ENCODE results near the gene RRM1.
"Not testable (repeated sequence)": the region's sequence is repeated elsewhere in the genome, so short reads cannot be mapped to it uniquely, and the experiment has no call there.

RRM1 gene

DNA sequence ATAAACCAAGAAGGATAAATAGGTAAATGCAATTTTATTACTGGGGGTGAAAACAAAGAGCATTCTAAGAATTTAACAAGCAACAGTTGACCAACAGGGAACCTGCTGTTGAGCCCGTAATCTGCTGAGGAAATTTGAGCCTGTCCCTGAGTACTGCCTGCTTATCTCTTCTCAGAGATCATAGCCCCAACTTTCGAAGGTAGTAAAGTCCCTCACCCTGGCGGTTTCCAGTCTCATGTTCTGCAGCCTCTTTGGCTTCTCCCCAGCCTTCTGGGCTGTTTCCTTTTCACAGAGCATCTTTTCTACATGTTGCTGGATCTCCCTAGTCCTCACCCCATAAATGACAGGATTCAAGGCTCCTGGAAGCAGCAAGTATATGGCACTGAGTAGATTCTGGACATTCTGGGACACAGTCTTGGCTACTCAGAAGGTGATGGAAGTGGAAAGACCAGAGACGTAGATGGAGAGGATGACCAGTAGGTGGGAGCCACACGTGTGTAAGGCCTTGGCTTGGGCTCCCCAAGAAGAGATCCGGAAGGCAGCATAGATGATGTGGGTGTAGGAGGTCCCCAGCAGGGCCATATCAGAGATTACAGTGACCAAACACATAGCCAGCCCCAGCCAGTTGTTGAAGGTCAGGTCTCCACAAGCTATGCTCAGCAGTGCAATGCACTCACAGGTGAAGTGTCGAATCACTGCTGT lies 51.6 kb downstream of the RRM1 start:
- no peaks in the 10 kb centered on the region for H3K9me3 ChIP-seq (replicated peaks; ENCODE audit: low read length)

DNA sequence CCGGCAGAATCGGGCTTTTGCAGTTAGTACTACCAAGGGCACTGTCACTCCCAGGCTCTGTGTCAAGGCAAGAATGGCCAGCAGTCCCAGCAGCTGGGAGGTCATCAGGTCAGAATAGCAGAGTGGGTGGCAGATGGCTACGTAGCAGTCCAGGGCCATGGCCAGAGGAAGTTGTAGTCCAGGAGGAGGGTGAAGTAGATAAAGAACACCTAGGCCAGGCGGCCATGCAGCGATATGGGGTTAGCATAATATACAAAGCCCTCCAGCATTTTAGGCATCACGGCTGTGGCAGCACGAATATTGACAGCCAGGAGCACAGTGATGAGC lies 52.1 kb downstream of the RRM1 start:
- Histone ChIP-seq H3K36me3 (ENCODE audit: insufficient read depth, low read length) (peaks cover 6% of the 10 kb centered on the region), H3K4me1 (ENCODE audit: control insufficient read depth, insufficient read depth, low read length) (no peaks in the 10 kb centered on the region), H3K27me3 (ENCODE audit: control insufficient read depth, insufficient read depth, low read length) (no peaks in the 10 kb centered on the region), H3K9ac (ENCODE audit: low read depth, low read length) (no peak overlapping the region), H3K4me2 (ENCODE audit: low read length) (no peak overlapping the region), H3K4me3 (ENCODE audit: low read length) (no peak overlapping the region), H3K9me3 (replicated peaks; ENCODE audit: low read length) (no peaks in the 10 kb centered on the region)

More for the DNA sequence above, 51.6 kb downstream of the RRM1 start:
- Histone ChIP-seq H3K9ac (ENCODE audit: low read depth, low read length) (no peak overlapping the region), H3K36me3 (ENCODE audit: insufficient read depth, low read length) (peaks cover 8% of the 10 kb centered on the region), H3K4me2 (ENCODE audit: low read length) (no peak overlapping the region), H3K27me3 (ENCODE audit: control insufficient read depth, insufficient read depth, low read length) (no peaks in the 10 kb centered on the region), H3K4me1 (ENCODE audit: control insufficient read depth, insufficient read depth, low read length) (no peaks in the 10 kb centered on the region), H3K4me3 (ENCODE audit: low read length) (no peak overlapping the region)

DNA sequence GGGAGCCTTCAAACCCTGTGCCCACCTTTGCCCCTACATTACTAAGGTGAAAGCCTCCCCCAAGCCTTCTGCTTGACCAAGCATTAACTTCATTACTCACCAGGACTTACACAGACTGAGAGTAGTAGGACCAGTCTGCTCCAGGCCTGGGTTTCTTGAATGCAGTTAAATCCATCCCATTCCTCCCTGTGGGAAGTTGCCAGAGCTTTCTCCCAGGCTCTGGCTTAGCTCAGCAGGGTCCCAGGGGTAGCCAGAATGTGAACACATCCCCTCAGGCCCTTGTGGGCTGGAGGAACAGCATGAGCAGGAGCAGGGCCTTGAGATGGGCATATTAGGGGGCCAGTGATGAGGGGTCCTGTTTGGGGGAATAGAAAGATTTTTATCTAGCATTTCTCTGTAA lies 59.9 kb downstream of the RRM1 start:
- Histone ChIP-seq H3K4me2 (ENCODE audit: low read length) (no peak overlapping the region), H3K36me3 (ENCODE audit: insufficient read depth, low read length) (no peaks in the 10 kb centered on the region), H3K27me3 (ENCODE audit: control insufficient read depth, insufficient read depth, low read length) (no peaks in the 10 kb centered on the region), H3K9ac (ENCODE audit: low read depth, low read length) (no peak overlapping the region), H3K4me1 (ENCODE audit: control insufficient read depth, insufficient read depth, low read length) (no peaks in the 10 kb centered on the region), H3K9me3 (replicated peaks; ENCODE audit: low read length) (no peaks in the 10 kb centered on the region), H3K4me3 (ENCODE audit: low read length) (no peak overlapping the region)

DNA sequence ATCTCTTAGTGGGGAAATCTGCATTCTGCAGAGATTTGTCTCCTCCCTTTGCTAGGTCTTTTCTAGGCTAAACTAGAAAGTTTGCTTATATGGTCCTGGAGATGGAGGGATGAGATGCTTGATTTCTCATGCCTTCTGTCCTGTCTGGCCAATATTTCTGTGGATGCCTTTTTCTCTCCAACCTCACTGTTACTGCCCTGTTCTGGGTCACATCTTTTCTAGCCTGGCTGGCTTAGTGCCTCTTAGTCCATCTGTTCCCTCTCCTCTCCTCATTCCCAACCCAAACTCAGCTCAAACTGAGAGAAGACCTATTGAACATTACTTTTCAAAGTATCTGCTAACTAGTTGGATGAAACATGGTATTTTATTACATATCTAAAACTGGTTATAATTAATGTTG lies 62.0 kb downstream of the RRM1 start:
- H3K27me3 ChIP-seq (ENCODE audit: control insufficient read depth, insufficient read depth, low read length) = no peaks in the 10 kb centered on the region
- H3K9ac ChIP-seq (ENCODE audit: low read depth, low read length) = no peak overlapping the region
- no peak overlapping the region for H3K4me2 ChIP-seq (ENCODE audit: low read length)
- no peaks in the 10 kb centered on the region for H3K36me3 ChIP-seq (ENCODE audit: insufficient read depth, low read length)
- H3K4me3 ChIP-seq (ENCODE audit: low read length) = no peak overlapping the region
- H3K4me1 ChIP-seq (ENCODE audit: control insufficient read depth, insufficient read depth, low read length) = no peaks in the 10 kb centered on the region
- no peaks in the 10 kb centered on the region for H3K9me3 ChIP-seq (replicated peaks; ENCODE audit: low read length)

DNA sequence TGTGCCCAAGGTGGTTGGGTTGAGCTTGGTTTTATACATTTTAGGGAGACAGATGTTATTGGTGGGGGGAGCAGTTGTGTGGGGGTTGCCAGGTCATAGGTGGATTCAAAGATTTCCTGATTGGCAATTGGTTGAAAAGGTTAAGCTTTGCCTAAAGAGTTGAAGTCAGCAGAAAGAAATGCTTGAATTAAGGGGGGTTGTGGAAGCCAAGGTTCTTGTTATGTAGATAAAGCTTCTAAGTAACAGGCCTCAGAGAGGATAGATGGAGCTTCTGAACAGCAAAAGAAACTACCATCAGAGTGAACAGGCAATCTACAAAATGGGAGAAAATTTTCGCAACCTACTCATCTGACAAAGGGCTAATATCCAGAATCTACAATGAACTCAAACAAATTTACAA lies 64.2 kb downstream of the RRM1 start:
- not testable (repeated sequence) for H3K9me3 ChIP-seq (replicated peaks; ENCODE audit: low read length)

DNA sequence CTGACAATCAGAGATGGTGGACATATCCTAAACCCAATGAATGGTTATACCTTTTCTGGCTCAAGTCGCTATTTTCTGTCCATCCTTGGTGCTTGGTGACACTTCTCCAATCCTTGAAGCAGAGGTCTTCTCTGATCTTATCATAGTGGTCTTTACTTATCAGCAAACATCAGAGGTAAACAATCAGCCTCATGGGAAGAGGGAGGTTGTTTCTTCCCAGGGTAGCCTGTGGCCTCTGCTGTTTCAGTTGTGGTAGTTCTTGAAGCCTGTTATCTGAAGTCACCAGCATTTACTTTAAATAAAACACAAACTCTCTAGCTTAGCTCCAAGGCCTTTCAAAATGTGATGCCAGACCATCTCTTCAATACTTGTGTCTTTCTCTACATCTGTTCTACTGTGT lies 66.7 kb downstream of the RRM1 start:
- Histone ChIP-seq H3K9me3 (replicated peaks; ENCODE audit: low read length) (no peaks in the 10 kb centered on the region), H3K36me3 (ENCODE audit: insufficient read depth, low read length) (no peaks in the 10 kb centered on the region), H3K4me1 (ENCODE audit: control insufficient read depth, insufficient read depth, low read length) (no peaks in the 10 kb centered on the region), H3K4me3 (ENCODE audit: low read length) (no peak overlapping the region), H3K4me2 (ENCODE audit: low read length) (no peak overlapping the region), H3K9ac (ENCODE audit: low read depth, low read length) (no peak overlapping the region), H3K27me3 (ENCODE audit: control insufficient read depth, insufficient read depth, low read length) (no peaks in the 10 kb centered on the region)

More for the DNA sequence above, 64.2 kb downstream of the RRM1 start:
- not testable (repeated sequence) for H3K4me3 ChIP-seq (ENCODE audit: low read length); H3K4me2 ChIP-seq (ENCODE audit: low read length); H3K4me1 ChIP-seq (ENCODE audit: control insufficient read depth, insufficient read depth, low read length); H3K27me3 ChIP-seq (ENCODE audit: control insufficient read depth, insufficient read depth, low read length); H3K36me3 ChIP-seq (ENCODE audit: insufficient read depth, low read length); H3K9ac ChIP-seq (ENCODE audit: low read depth, low read length)

DNA sequence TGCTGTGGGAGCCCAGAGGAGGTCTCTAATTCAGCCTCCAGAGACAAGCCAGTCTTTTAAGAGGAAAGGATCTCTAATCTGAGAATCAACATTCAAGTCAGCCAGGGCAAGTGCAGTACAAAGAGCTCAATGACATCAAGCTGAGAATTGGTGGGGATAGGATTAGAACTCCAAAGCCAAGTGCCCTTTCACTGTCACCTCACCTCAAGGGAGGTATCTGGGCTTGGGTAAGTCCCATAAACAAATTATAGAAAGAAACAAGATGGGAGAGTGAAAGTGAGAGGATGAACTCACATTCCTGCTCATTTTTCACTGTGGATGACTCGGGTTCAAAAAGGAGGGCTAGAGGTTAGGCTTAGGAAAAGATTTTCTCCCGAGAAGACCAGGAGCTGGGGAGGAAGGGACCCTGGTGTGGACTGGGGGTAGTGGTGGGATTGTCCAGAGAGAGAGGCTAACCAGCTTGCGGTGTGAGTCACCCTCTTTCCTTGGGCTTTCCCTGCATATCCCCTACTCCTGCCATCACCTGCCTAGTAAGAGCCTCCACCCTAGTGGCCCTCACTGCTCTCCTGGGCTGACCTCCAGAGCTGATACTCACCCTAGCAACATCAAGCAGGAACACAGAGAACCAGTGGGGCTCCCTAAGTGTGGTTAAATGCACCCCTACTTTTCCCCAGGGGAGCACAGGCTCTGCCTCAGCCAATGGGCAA lies 70.4 kb downstream of the RRM1 start:
- no peaks in the 10 kb centered on the region for H3K36me3 ChIP-seq (ENCODE audit: insufficient read depth, low read length)
- no peaks in the 10 kb centered on the region for H3K27me3 ChIP-seq (ENCODE audit: control insufficient read depth, insufficient read depth, low read length)
- no peak overlapping the region for H3K9ac ChIP-seq (ENCODE audit: low read depth, low read length)
- no peak overlapping the region for H3K4me2 ChIP-seq (ENCODE audit: low read length)
- no peaks in the 10 kb centered on the region for H3K9me3 ChIP-seq (replicated peaks; ENCODE audit: low read length)
- no peaks in the 10 kb centered on the region for H3K4me1 ChIP-seq (ENCODE audit: control insufficient read depth, insufficient read depth, low read length)
- H3K4me3 ChIP-seq (ENCODE audit: low read length) = no peak overlapping the region

DNA sequence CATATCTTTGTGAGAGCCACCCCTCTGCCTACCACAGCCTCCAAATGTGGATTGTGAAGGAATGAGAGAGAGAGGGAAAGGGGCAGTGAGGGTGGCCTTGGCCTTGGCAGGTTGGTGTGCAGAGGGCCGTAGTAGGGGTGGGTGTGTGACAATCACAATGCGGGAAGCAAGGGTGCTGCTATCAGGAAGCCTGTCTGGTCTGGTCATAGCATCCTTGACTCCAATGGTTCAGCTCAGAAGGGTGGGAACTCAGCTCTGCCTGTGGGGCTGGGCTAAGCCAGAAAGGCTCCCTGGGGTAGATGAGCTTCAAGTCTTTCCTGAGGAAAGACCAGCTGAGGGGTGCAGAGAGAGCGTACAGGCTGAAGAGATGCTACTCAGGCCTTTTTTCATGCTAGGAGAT lies 72.7 kb downstream of the RRM1 start:
- Histone ChIP-seq H3K9ac (ENCODE audit: low read depth, low read length) (no peak overlapping the region), H3K9me3 (replicated peaks; ENCODE audit: low read length) (no peaks in the 10 kb centered on the region), H3K4me1 (ENCODE audit: control insufficient read depth, insufficient read depth, low read length) (no peaks in the 10 kb centered on the region), H3K4me2 (ENCODE audit: low read length) (no peak overlapping the region), H3K36me3 (ENCODE audit: insufficient read depth, low read length) (no peaks in the 10 kb centered on the region), H3K27me3 (ENCODE audit: control insufficient read depth, insufficient read depth, low read length) (no peaks in the 10 kb centered on the region), H3K4me3 (ENCODE audit: low read length) (no peak overlapping the region)

DNA sequence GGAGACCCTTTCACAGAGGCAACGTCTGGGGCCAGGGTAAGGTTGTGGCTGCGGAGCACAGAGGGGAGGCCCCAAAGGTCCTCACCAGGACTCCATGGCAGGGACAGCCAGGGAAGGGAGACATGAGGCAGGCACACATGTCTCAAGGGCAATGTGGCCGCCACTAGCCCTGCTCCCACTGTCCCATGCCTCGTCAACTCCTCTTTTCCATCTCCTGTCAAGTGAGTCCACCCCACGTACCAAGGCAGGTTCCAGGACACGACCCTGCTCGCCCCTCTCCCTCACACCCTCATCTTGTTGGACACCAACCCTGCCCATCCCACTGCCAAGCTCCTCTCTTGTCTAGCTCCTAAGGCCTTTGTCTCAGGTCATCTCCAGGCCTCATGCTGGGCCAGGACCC lies 73.2 kb downstream of the RRM1 start:
- no peak overlapping the region for H3K4me3 ChIP-seq (ENCODE audit: low read length)
- no peaks in the 10 kb centered on the region for H3K9me3 ChIP-seq (replicated peaks; ENCODE audit: low read length)
- H3K4me2 ChIP-seq (ENCODE audit: low read length) = no peak overlapping the region
- H3K9ac ChIP-seq (ENCODE audit: low read depth, low read length) = no peak overlapping the region
- no peaks in the 10 kb centered on the region for H3K27me3 ChIP-seq (ENCODE audit: control insufficient read depth, insufficient read depth, low read length)
- H3K36me3 ChIP-seq (ENCODE audit: insufficient read depth, low read length) = no peaks in the 10 kb centered on the region
- H3K4me1 ChIP-seq (ENCODE audit: control insufficient read depth, insufficient read depth, low read length) = no peaks in the 10 kb centered on the region

DNA sequence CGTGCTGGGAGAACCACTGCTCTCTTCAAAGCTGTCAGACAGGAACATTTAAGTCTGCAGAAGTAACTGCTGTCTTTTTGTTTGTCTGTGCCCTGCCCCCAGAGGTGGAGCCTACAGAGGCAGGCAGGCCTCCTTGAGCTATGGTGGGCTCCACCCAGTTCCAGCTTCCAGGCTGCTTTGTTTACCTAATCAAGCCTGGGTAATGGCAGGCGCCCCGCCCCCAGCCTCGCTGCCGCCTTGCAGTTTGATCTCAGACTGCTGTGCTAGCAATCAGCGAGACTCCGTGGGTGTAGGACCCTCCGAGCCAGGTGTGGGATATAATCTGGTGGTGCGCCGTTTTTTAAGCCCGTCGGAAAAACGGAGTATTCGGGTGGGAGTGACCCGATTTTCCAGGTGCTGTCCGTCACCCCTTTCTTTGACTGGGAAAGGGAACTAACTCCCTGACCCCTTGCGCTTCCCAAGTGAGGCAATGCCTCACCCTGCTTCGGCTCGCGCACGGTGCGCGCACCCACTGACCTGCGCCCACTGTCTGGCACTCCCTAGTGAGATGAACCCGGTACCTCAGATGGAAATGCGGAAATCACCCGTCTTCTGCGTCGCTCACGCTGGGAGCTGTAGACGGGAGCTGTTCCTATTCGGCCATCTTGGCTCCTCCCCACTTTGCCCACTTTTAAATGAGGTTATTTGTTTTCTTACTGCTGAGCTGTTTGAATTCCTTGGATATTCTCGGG lies 81.2 kb downstream of the RRM1 start:
- not testable (repeated sequence) for H3K27me3 ChIP-seq (ENCODE audit: control insufficient read depth, insufficient read depth, low read length); H3K9me3 ChIP-seq (replicated peaks; ENCODE audit: low read length); H3K4me2 ChIP-seq (ENCODE audit: low read length); H3K36me3 ChIP-seq (ENCODE audit: insufficient read depth, low read length); H3K9ac ChIP-seq (ENCODE audit: low read depth, low read length); H3K4me3 ChIP-seq (ENCODE audit: low read length); H3K4me1 ChIP-seq (ENCODE audit: control insufficient read depth, insufficient read depth, low read length)

DNA sequence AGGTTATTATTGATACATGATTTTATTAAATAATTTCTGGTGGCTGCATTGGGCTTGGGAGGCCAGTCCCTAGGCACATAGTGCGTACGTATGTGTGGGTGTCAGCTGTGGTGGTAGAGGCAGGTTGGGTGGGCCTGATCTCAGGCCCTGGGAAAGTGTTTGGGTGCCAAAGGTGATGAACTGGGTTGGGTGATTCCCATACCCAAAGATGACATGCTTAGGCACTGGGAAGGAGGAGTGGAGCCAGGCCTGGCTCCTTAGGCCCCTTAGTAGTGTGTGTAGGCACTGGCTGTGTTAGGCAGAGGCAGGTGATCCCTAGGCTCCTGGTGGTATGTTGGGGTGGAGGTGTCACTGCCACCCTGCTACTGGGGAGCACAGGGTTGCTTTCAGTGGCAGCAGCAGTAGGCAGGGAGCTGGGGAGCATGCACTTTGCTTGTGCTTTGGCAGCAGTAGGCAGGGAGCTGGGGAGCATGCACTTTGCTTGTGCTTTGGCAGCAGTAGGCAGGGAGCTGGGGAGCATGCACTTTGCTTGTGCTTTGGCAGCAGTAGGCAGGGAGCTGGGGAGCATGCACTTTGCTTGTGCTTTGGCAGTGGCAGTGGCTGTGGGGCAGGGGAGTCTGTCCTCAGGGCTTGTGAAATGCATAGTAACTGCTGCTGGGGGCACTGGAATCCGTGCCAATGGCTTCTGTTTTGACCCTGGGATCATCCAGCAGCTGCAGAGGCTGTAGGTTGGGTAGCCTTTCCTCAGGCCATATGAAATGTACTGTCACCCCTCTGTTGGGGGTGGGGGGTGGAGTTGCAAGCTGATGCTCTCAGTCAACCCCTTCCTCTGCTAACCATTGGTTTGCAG lies 84.4 kb downstream of the RRM1 start:
- no peak overlapping the region for H3K4me3 ChIP-seq (ENCODE audit: low read length)
- no peaks in the 10 kb centered on the region for H3K4me1 ChIP-seq (ENCODE audit: control insufficient read depth, insufficient read depth, low read length)
- no peaks in the 10 kb centered on the region for H3K27me3 ChIP-seq (ENCODE audit: control insufficient read depth, insufficient read depth, low read length)
- H3K9ac ChIP-seq (ENCODE audit: low read depth, low read length) = no peak overlapping the region
- no peak overlapping the region for H3K4me2 ChIP-seq (ENCODE audit: low read length)
- H3K9me3 ChIP-seq (replicated peaks; ENCODE audit: low read length) = no peaks in the 10 kb centered on the region
- H3K36me3 ChIP-seq (ENCODE audit: insufficient read depth, low read length) = no peaks in the 10 kb centered on the region

Measured in skeletal muscle satellite cell (primary cell).